Thoracic aorta (tissue), 2 donors: ENCODE measurements around the gene CCDC142. TPM values are rescaled to one million over a fixed set of nuclear protein-coding genes. Genes with fewer than 3 reads are reported as not detected.
A peak's percentile ranks its signal among the peaks of the same experiment; 100 is the strongest.

Experiments
- ATAC-seq: fragments of 150-250 bp; one replicate; pipeline ENCODE4 v1.8.0; 2017; ENCODE audit warnings: low read depth; ENCODE audit not compliant: insufficient number of reproducible peaks, low FRiP score
- DNase-seq: peaks from one replicate; pipeline ENCODE4 v3.0.0-alpha.2; 2020; ENCODE audit warnings: low spot score
- H3K27ac ChIP-seq, 2 donors: fragments of 200-600 bp; sonication (generic); 1 replicate in 1 of 2; 2 replicates in 1 of 2; pipeline ENCODE4 v1.5.1; 2016; ENCODE audit warnings: mild to moderate bottlenecking in 2 of 2, moderate library complexity in 2 of 2
- H3K27me3 ChIP-seq: fragments of 200-600 bp; sonication (generic); replicated peaks from 2 replicates; pipeline ENCODE4 v1.6.0; 2016; ENCODE audit warnings: mild to moderate bottlenecking; ENCODE audit not compliant: insufficient read depth
- H3K36me3 ChIP-seq: fragments of 200-600 bp; sonication (generic); one replicate; pipeline ENCODE4 v1.5.1; 2016
- H3K4me1 ChIP-seq, 2 donors: fragments of 200-600 bp; sonication (generic); 1 replicate in 1 of 2; 2 replicates in 1 of 2; pipeline versions ENCODE4 v1.5.1 to v1.6.0; 2016; ENCODE audit warnings: low read depth in 2 of 2, mild to moderate bottlenecking in 1 of 2; ENCODE audit not compliant: control insufficient read depth in 1 of 2
- H3K4me3 ChIP-seq: fragments of 200-600 bp; sonication (generic); 2 replicates; pipeline ENCODE4 v1.5.1; 2016; ENCODE audit warnings: mild to moderate bottlenecking
- H3K9me3 ChIP-seq: fragments of 200-600 bp; sonication (generic); 2 replicates; pipeline ENCODE4 v1.5.1; 2016
- CTCF ChIP-seq: fragments of 200-600 bp; sonication (generic); IDR thresholded peaks from one replicate; pipeline ENCODE4 v1.5.1; 2019; ENCODE audit warnings: antibody characterized with exemption
- total RNA-seq, 2 donors: library from RNA; depleted of rRNA; stranded (reverse); fragments of >200 nt; gene quantifications; one replicate each; pipeline versions ENCODE4 v1.1.0 to v1.2.3, GENCODE V29; 2016

Gene CCDC142
- total RNA-seq, 2 donors from 2014 or later, result 31.5 to 43.4 TPM

- no peaks in the 10 kb centered on the region for H3K27me3 ChIP-seq
- no peaks in the 10 kb centered on the region for H3K36me3 ChIP-seq
- peaks cover 22 to 35% of the 10 kb centered on the region in 2 donors for H3K4me1 ChIP-seq
- no peak for DNase-seq
- no peak for TF ChIP-seq CTCF
- no peaks in the 10 kb centered on the region for H3K9me3 ChIP-seq
- peak overlapping the region; percentile 86 to 93 for H3K27ac ChIP-seq
- ATAC-seq, result no peak
- peak overlapping the region; percentile 80 for H3K4me3 ChIP-seq
Observed at GRCh38 chr2:74457549-74458131, 25.2 kb downstream of the CCDC142 start.

GRCh38 chr2:74457129-74457548 is 25.7 kb downstream of the CCDC142 start:
- ATAC-seq (no peak), DNase-seq (no peak)
- Histone ChIP-seq H3K36me3 (no peaks in the 10 kb centered on the region), H3K9me3 (no peaks in the 10 kb centered on the region), H3K27ac (peak overlapping the region; percentile 86 to 93), H3K27me3 (no peaks in the 10 kb centered on the region), H3K4me3 (peak overlapping the region; percentile 80), H3K4me1 (peaks cover 22 to 35% of the 10 kb centered on the region in 2 donors)
- no peak for TF ChIP-seq CTCF

GRCh38 chr2:74454654-74455511 is 27.9 kb downstream of the CCDC142 start, which contains the start of gene INO80B:
INO80B (plus strand) TSS chr2:74455087; CDS start chr2:74455117, 30 bp downstream.
- Histone ChIP-seq H3K36me3 (no peaks in the 10 kb centered on the region), H3K4me1 (peaks cover 22 to 35% of the 10 kb centered on the region in 2 donors), H3K27me3 (no peaks in the 10 kb centered on the region), H3K27ac (peak within 1 kb of the TSS in 1 of 2 donors; percentile 46), H3K9me3 (no peaks in the 10 kb centered on the region), H3K4me3 (peak within 1 kb of the TSS; percentile 75)
- TF ChIP-seq CTCF, result no peak
- DNase-seq (peak; percentile 82), ATAC-seq (peak; percentile 63)

DNA sequence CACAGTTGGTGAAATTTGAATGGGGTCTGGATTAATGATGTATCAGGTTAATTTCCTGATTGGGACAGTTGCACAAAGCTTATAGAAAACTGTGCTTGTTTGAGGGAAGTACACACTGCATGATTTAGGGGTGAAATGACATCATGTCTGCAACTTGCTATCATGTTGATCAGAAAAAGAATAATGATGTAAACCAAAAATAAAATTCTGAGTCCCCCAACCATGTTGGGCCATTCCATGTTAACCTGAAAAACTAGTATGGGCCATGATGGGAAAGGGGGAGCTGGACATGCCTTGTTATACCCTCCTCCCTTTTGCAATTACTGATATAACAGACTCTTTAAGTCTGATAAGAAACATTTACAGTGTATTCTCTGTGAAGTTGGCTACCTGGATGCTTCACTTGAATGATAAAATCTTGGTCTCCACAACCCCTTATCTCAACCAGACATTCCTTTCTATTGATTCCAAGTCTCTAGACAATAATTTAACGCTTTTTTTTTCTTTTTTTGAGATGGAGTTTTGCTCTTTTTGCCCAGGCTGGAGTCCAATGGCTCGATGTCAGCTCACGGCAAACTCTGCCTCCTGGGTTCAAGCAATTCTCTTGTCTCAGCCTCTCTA is 32.1 kb downstream of the CCDC142 start:
- TF ChIP-seq CTCF, result no peak
- H3K36me3 ChIP-seq, result no peaks in the 10 kb centered on the region
- H3K4me1 ChIP-seq, result peaks cover 5 to 7% of the 10 kb centered on the region in 2 donors
- no peaks in the 10 kb centered on the region for H3K9me3 ChIP-seq
- no peaks in the 10 kb centered on the region for H3K27me3 ChIP-seq
- no peak overlapping the region for H3K4me3 ChIP-seq
- H3K27ac ChIP-seq, result no peak overlapping the region
- no peak for ATAC-seq
- DNase-seq, result no peak

GRCh38 chr2:74448771-74449170 is 34.0 kb downstream of the CCDC142 start:
- H3K9me3 ChIP-seq, result no peaks in the 10 kb centered on the region
- H3K27me3 ChIP-seq, result no peaks in the 10 kb centered on the region
- ATAC-seq (no peak), DNase-seq (no peak)
- no peaks in the 10 kb centered on the region for H3K36me3 ChIP-seq
- H3K4me1 ChIP-seq, result peaks cover 0 to 4% of the 10 kb centered on the region in 2 donors
- no peak overlapping the region for H3K4me3 ChIP-seq
- H3K27ac ChIP-seq, result no peak overlapping the region
- TF ChIP-seq CTCF, result no peak
